GM23338 (cell line): ENCODE data around the gene C5AR1.

ENCODE experiments used
- CTCF ChIP-seq, 2 experiments: fragments of 200-600 bp in 1 of 2; sonication (generic) in 1 of 2; conservative IDR thresholded peaks; 2 replicates each; pipeline versions ENCODE4 v1.5.1 to v1.6.1; 2016 to 2017; ENCODE audit warnings: antibody characterized with exemption in 2 of 2, low read depth in 2 of 2, mild to moderate bottlenecking in 2 of 2, moderate library complexity in 1 of 2
- EZH2 ChIP-seq: fragments of 200-600 bp; sonication (generic); IDR thresholded peaks from one replicate; pipeline ENCODE4 v1.8.0; 2017; ENCODE audit warnings: antibody characterized with exemption, mild to moderate bottlenecking, low read depth; ENCODE audit not compliant: unreplicated experiment
- POLR2AphosphoS5 ChIP-seq: IDR thresholded peaks from 2 replicates; pipeline ENCODE4 v1.6.1; 2016; ENCODE audit warnings: antibody characterized with exemption, low read depth

- TF ChIP-seq CTCF (conservative IDR thresholded peaks at IDR 0.05; ENCODE audit: low read depth in 2 of 2) (no peak), POLR2AphosphoS5 (no peak), EZH2 (no peak)
Measured at GRCh38 chr19:47266401-47266941, 43.2 kb upstream of the C5AR1 start.
